Brain microvascular endothelial cell (primary cell): ENCODE measurements around the gene UBAP2.
A peak's percentile ranks its signal among the peaks of the same experiment; 100 is the strongest.

Experiments used
- DNase-seq: peaks from one replicate; pipeline ENCODE4 v3.0.0-alpha.2; 2020
- H3K27ac ChIP-seq: fragments of 250-450 bp; sonication (Bioruptor Pico); 2 replicates; pipeline ENCODE4 v1.5.1; 2020; ENCODE audit warnings: mild to moderate bottlenecking, moderate library complexity
- H3K27me3 ChIP-seq: fragments of 250-450 bp; sonication (Bioruptor Pico); replicated peaks from 2 replicates; pipeline ENCODE4 v1.5.1; 2020; ENCODE audit warnings: mild to moderate bottlenecking
- H3K36me3 ChIP-seq: fragments of 250-450 bp; sonication (Bioruptor Pico); replicated peaks from 2 replicates; pipeline ENCODE4 v1.5.1; 2020; ENCODE audit warnings: mild to moderate bottlenecking
- H3K4me3 ChIP-seq: 2 replicates; pipeline ENCODE4 v1.5.1; 2011; ENCODE audit warnings: low read depth, mild to moderate bottlenecking, control low read depth, low read length, moderate library complexity
- in situ Hi-C: cut with HindIII; loops from 2 replicates; pipeline ENCODE4 v1.10.0; 2017; ENCODE audit warnings: low sequenced_read_pairs, low pct_ligation_motif_present
- TF ChIP-seq, protein P1 (sequence below): IDR thresholded peaks from 2 replicates; pipeline ENCODE4 v1.5.1; 2011; ENCODE audit warnings: low read depth, mild to moderate bottlenecking, moderate library complexity, low read length, control low read depth, inconsistent platforms; ENCODE audit errors: missing control alignments

Gene UBAP2

DNA sequence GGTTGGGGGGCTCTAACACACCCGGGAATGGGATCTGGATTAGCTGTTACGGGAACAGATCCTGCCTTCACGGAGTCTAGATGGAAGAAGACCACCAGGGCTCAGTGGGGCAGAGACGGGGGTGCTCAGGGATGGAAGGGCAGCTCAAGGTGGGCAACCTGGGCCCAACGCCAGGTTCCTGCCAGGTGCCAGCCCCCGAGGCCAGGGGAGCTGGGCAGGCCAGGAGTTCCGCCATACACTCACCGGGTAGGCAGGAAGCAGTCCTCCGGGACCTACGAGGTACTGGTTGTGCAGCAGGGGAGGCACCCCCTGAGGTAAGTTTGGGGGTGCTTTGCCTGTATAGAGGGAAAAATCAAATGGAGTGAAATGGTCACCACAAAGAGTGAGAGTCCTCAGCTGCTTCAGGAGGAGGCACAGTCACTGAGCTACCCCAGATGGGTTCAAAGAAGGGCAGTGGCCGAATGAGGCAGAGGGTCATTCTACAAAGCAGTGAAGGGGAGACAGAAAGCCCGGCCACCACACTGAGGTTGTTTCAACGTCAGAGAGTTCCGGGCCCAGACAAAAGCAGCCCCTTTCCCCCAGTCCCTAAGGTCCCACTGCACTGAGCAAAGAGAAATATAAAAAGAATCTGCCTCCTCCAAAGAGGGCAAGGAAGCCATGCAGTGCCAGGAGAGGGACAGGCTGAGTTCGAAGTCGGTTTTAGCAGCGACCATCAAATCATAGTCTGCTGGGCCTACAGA, 121.8 kb downstream of the UBAP2 start:
- DNase-seq = no peak
- Histone ChIP-seq H3K4me3 (no peak overlapping the region), H3K27ac (no peak overlapping the region), H3K27me3 (no peaks in the 10 kb centered on the region), H3K36me3 (peaks cover 82% of the 10 kb centered on the region)
- in situ Hi-C loops = no loop called here
- TF ChIP-seq, protein P1, sequence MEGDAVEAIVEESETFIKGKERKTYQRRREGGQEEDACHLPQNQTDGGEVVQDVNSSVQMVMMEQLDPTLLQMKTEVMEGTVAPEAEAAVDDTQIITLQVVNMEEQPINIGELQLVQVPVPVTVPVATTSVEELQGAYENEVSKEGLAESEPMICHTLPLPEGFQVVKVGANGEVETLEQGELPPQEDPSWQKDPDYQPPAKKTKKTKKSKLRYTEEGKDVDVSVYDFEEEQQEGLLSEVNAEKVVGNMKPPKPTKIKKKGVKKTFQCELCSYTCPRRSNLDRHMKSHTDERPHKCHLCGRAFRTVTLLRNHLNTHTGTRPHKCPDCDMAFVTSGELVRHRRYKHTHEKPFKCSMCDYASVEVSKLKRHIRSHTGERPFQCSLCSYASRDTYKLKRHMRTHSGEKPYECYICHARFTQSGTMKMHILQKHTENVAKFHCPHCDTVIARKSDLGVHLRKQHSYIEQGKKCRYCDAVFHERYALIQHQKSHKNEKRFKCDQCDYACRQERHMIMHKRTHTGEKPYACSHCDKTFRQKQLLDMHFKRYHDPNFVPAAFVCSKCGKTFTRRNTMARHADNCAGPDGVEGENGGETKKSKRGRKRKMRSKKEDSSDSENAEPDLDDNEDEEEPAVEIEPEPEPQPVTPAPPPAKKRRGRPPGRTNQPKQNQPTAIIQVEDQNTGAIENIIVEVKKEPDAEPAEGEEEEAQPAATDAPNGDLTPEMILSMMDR = no peak

DNA sequence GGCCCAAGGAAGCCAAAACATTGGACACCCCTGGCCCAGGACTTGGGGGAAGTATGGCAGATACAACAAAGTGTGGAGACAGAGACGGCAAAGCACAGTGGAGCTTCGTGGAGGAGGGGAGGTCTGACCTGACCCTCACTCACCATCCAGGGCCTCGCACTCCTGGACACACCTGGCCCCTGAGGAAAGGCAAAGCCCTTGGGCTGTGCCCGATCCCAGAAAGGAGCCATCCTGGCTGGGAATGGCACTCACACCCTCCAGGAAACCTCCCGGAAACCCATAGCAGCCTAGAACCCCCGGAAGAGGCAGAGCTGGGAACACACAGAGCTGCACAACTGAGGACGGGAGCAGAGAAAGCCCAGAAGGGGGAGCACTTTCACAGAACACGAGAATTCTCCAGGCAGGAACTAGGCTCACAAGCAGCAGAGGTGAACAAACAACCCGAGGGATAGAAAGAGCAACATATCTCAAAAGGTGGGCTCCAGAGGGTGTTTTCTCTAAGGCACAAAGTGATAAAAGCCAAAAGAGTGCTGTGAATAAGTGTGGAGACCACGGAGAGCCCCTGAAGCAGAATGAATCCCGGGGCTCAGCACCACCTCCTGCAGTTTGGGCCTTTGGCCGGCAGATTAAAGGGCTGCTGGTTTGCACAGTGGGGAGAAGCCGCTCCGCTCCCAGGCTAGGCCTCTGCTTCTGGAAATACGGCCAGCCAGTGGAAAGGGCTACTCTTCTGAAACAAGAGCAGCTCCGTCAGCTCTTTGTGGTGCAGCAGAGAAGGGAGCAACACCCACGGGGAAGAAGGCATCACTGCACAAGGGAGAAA, 123.5 kb downstream of the UBAP2 start:
- Histone ChIP-seq H3K4me3 (no peak overlapping the region), H3K27ac (no peak overlapping the region), H3K36me3 (peaks cover 85% of the 10 kb centered on the region), H3K27me3 (no peaks in the 10 kb centered on the region)
- DNase-seq = peak; percentile 66
- TF ChIP-seq, protein P1 = peak; percentile 81
- in situ Hi-C loops = no loop called here

DNA sequence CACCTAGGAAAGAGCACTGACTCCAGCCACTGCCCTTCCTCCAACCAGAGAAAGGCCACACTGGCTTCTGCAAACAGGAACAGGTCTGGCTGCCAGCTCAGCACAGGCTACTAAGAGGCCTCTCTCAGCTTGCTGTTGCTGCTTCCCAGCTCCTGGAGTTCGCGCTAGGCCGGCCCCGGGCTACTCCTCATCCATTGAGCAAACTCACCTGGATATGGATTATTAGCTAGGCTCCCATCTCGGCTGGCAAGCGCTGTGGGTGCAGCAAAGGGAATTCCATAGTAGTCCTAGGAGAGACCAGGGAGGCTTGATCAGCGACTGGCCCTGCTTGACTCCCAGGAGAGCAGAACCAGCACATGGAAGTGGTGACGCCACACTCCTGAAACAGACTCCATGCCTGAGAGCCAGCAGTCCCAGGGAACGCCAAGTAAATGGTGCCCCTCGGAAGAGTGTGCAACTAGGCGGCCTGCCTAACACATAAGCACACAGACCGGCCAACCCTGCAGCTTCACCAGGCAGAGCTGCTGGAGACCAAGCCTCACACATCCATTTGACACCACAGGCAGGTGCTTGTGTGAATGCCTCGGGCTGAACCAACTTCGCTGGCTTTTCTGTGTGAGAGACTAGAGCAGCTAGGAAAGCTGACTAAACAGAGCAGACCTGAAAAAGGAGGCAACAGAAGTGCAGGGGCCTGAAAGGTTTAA, 124.5 kb downstream of the UBAP2 start:
- DNase-seq = no peak
- H3K4me3 ChIP-seq = no peak overlapping the region
- TF ChIP-seq, protein P1 = no peak
- no peaks in the 10 kb centered on the region for H3K27me3 ChIP-seq
- in situ Hi-C loops = no loop called here
- H3K27ac ChIP-seq = no peak overlapping the region
- peaks cover 80% of the 10 kb centered on the region for H3K36me3 ChIP-seq

DNA sequence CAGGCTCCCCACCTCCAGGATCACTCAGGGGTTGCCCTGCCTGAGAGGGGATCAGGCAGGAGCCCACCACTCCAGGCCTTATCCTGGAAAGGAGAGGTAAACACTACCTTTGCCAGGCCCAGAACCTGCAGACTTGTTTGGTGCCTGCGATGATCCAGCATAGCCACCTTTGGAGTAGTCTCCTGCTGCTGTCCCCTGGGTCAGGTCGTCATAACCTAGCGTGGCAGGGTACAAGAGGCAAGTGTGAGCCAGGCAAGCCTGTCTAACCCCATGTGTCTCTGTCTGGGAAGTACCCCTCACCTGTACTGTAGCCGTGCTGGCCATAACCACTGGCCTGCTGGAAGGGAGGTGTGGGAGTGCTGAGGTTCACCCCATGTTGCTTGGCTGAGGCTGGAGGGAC, 125.6 kb downstream of the UBAP2 start:
- TF ChIP-seq, protein P1 = no peak
- in situ Hi-C loops = no loop called here
- Histone ChIP-seq H3K36me3 (peaks cover 82% of the 10 kb centered on the region), H3K27ac (no peak overlapping the region), H3K27me3 (no peaks in the 10 kb centered on the region), H3K4me3 (no peak overlapping the region)
- no peak for DNase-seq

DNA sequence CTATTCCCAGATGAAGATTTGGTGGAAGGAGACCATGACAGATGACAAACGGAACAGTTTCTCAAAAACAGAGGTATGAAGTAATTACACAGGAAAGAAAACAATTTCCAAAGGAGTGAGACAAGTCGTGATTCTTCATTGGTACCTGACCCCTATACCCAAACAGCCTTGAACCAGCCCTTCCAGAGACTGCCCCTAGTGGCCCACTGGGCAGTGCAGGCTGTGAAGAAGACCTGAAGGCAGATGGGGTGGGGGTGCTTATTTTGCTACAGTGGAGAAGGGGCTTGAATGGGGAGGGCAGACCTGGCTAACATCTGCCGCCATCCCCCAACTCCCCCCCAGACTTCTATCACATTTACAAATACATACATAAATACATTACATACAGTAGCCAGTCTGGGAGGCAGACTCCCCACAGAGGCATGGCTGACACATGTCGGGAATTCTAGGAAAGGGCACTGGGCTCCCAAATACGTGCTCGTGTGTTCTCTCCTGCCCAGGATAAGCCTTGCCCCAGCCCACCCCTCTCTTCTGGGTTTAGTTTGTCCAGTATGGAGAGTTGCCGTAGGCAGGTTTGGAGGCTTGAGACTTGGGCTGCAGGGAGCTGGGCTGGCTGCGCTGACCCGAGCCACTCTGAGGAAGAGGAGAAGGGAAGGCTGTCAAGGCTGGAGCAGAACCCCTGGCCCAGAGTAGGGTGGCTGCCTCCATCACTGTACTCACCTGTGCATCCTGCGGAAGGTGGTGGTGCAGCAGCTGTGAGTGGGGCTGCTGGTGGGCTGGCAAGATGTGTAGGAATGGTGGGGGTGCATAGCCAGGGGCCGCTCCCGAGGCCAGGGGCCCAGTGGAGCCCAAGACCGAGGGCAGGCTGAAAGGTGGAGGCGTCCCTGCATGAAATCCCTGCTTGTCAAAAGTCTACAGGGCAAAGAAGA, 126.5 kb downstream of the UBAP2 start:
- H3K27ac ChIP-seq = no peak overlapping the region
- TF ChIP-seq, protein P1 = peak; percentile 94
- DNase-seq = peak; percentile 28
- in situ Hi-C loops = no loop called here
- peaks cover 81% of the 10 kb centered on the region for H3K36me3 ChIP-seq
- H3K27me3 ChIP-seq = no peaks in the 10 kb centered on the region
- H3K4me3 ChIP-seq = no peak overlapping the region
